ENCODE data around the gene PYROXD2.

The PYROXD2 gene

DNA sequence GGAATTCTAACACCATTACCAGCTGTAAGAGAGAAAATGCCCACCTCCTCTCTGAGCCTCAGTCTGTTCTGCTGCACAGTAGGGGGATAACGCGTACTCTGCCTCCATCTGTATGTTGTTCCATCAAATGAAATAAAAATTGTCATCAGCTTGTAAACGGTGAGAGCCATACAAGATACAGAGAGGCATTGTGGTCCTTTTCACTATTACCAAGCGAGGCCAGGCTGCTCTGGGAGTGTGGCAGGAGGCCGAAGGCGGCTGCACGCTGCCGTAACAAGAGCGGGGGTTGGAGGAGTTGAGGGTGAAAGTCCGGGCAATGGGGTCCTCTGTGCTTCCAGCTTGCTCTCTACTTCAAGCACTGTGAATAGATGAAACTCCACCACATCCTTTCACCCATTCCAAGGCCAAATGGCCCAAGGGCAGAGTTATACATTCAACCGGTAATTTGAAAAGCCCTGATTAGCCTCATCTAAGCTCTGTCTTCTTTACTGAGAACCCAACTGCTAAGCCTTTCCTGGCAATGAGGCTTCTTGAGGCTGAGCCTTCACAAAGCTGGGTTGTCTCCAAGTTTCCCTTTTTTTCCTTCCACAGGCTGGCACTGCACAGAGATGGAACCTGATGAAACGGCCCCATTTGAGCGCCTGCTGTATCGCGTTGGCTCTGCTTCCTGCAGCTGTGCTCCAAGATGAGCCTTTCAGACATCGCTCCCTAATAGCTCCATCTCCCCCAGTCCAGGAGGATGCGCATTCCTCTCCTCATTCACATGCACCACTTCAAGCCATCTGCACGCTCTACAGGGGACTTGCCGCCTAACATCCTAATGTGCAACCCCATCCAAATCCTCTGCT lies 47.2 kb downstream of the PYROXD2 start:
- Histone ChIP-seq H3K36me3 (no peaks in the 10 kb centered on the region), H3K4me1 (no peaks in the 10 kb centered on the region), H3K27me3 (no peaks in the 10 kb centered on the region), H3K27ac (no peak overlapping the region), H3K4me3 (no peak overlapping the region), H3K9me3 (no peaks in the 10 kb centered on the region)
- DNase-seq, result no peak
- intact Hi-C loops (cut with DNase I; ENCODE audit: low total_unique reads), result no loop called here
- TF ChIP-seq, protein P1, sequence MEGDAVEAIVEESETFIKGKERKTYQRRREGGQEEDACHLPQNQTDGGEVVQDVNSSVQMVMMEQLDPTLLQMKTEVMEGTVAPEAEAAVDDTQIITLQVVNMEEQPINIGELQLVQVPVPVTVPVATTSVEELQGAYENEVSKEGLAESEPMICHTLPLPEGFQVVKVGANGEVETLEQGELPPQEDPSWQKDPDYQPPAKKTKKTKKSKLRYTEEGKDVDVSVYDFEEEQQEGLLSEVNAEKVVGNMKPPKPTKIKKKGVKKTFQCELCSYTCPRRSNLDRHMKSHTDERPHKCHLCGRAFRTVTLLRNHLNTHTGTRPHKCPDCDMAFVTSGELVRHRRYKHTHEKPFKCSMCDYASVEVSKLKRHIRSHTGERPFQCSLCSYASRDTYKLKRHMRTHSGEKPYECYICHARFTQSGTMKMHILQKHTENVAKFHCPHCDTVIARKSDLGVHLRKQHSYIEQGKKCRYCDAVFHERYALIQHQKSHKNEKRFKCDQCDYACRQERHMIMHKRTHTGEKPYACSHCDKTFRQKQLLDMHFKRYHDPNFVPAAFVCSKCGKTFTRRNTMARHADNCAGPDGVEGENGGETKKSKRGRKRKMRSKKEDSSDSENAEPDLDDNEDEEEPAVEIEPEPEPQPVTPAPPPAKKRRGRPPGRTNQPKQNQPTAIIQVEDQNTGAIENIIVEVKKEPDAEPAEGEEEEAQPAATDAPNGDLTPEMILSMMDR (IDR thresholded peaks at IDR 0.05), result no peak

DNA sequence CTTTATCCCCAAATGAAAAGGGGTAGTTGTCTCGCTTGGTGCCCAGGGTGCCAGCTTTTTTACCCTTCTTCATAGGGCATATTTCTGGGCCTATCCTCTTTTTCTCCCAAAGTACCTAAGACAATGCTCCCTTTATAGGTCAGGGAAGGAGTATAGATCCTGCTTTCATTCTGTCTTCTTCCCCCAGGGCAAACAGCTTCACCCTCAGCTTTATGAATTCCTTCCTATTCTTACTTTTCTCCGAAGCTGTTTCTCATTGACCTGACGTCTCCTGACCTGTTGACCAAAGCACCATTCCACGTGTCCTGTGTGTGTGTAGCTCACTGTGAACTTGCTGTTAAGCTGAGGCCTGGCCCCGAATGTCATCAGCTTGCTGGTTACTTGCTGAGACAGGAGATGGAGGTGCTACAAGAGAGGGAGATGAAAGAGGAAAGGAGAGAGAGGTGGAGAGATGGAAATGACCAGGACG lies 48.9 kb downstream of the PYROXD2 start:
- TF ChIP-seq, protein P1 (IDR thresholded peaks at IDR 0.05), result no peak
- Histone ChIP-seq H3K9me3 (no peaks in the 10 kb centered on the region), H3K27me3 (no peaks in the 10 kb centered on the region), H3K36me3 (no peaks in the 10 kb centered on the region), H3K4me3 (no peak overlapping the region), H3K4me1 (peaks cover 0 to 6% (median 3%) of the 10 kb centered on the region in 4 donors), H3K27ac (no peak overlapping the region)
- no peak for DNase-seq
- intact Hi-C loops (cut with DNase I; ENCODE audit: low total_unique reads), result no loop called here

DNA sequence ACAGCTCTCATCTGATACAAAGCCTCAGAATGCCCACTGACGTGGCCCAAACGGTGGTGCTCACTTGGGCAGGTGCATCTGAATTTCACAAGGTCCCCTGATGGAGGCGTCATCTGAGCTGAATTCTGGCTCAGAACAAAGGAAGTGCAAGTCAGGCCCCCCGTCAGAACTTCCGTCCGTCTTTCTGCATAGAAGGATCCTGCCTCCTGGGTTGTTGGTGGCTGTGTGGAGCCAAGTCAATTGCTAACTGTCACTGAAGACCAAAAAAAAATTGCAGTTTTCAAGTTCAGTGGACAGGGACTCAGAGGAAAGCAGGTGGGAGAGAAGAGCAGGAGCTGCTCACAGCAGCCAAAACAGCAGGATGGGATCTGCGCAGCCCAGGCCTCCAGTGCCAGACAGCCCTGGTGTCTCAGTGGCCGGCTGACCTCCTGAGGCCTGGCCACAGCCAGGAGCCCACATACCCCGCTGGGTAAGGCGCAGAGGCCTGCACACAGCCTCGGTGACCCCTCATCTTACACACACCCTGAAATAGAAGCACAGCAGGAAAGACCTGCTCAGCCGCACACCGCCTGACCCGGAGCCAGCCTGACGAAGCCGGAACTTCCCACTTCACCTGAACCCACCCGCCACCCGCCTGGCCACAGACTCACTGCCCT lies 49.4 kb downstream of the PYROXD2 start:
- TF ChIP-seq, protein P1 (IDR thresholded peaks at IDR 0.05), result no peak
- Histone ChIP-seq H3K4me1 (peaks cover 0 to 6% (median 3%) of the 10 kb centered on the region in 4 donors), H3K27ac (no peak overlapping the region), H3K36me3 (no peaks in the 10 kb centered on the region), H3K4me3 (no peak overlapping the region), H3K27me3 (no peaks in the 10 kb centered on the region), H3K9me3 (no peaks in the 10 kb centered on the region)
- intact Hi-C loops (cut with DNase I; ENCODE audit: low total_unique reads), result no loop called here
- no peak for DNase-seq

DNA sequence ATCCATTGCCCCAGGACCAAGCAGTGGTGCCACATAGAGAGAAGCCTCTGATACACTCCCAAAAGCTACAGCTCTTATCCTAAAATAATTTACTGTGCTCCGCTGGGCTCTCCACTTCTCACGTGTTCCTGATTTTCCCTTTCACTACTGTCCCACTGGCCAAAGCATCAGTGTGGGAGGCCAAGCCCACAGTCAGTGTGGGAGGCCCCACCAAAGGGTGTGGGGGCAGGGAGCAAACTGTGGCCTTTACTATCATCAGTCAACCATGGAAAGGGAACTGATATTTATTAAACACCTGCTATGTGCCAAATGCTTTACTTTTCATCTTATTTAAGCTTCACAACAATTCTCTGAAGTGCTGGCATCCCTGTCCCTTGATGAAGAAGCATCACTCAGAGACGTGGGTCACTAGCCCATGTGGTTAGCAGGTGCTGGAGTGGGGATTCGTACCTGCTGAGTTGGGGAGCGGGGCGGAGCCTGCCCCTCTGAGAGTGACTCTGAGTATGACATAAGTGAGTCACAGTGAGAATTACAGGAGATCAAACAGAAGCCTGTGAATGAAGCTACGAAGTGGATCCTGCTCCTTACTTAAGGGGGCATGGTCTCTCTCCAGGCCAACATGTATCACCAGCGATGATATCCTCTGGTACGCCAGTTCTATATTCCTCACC lies 50.4 kb downstream of the PYROXD2 start:
- TF ChIP-seq, protein P1 (IDR thresholded peaks at IDR 0.05), result no peak
- Histone ChIP-seq H3K9me3 (no peaks in the 10 kb centered on the region), H3K27me3 (no peaks in the 10 kb centered on the region), H3K36me3 (no peaks in the 10 kb centered on the region), H3K4me1 (peaks cover 0 to 6% (median 3%) of the 10 kb centered on the region in 4 donors), H3K4me3 (no peak overlapping the region), H3K27ac (no peak overlapping the region)
- intact Hi-C loops (cut with DNase I; ENCODE audit: low total_unique reads), result no loop called here
- no peak for DNase-seq

DNA sequence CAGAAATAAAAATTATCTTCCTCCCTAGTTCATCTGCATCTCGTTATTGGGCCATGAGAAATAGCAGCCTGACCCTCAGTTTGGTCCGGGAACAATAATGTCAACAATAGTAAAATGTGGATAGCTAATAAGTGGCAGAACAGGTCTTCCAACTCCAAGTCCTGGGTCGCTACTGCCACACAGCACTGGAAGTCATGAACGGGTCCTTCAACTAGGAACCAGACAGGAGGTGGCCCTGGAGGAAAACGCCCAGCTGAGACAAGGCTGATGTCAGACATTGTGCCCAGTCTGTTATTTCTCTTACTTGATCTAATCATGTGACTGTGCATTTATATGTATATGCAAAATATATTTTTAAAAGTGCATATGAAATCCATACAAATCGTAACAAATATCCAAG lies 51.8 kb downstream of the PYROXD2 start:
- TF ChIP-seq, protein P1 (IDR thresholded peaks at IDR 0.05), result no peak
- Histone ChIP-seq H3K36me3 (no peaks in the 10 kb centered on the region), H3K27me3 (no peaks in the 10 kb centered on the region), H3K4me1 (peaks cover 0 to 6% (median 3%) of the 10 kb centered on the region in 4 donors), H3K9me3 (no peaks in the 10 kb centered on the region), H3K4me3 (no peak overlapping the region), H3K27ac (no peak overlapping the region)
- intact Hi-C loops (cut with DNase I; ENCODE audit: low total_unique reads), result no loop called here
- DNase-seq, result no peak

All from tibial artery (tissue), 4 donors.